Central memory CD4-positive, alpha-beta T cell (primary cell): ENCODE results near the gene SP1.
"Not testable (repeated sequence)": the region's sequence is repeated elsewhere in the genome, so short reads cannot be mapped to it uniquely, and the experiment has no call there.

Experiments
- DNase-seq: peaks from one replicate; pipeline ENCODE4 v3.0.0; 2022

SP1 gene

DNA sequence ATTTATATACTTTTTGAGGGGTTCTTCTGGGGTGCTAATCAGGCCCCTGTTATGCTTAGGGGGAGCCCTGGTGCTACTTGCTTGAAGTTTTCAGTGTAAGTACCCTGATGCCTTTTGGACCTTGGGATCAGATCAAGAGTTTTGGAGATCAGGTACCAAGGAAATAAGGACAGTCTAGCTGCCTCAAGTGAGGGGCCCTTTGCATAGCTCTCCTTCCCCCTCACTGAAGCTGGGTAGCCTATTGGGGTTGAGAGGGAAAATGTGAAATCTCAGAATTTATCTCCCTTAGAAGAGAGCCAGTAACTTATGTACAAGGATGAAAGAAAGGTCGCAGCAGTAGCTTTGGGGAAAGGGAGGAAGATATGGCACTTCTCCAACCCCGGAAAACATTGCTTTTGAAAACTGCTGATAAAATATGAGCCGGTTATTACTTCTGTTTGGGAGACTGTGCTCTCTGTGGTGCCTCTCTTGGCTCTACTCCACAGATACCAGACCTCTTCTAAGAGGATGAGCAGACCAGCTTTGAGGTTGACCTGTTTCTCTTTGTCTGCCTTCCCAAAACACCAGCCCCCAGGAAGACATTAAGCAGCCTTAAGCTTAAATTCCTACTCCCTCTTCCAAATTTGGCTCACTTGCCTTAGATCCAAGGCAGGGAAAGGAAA is 34.9 kb downstream of the SP1 start:
- DNase-seq = no peak

DNA sequence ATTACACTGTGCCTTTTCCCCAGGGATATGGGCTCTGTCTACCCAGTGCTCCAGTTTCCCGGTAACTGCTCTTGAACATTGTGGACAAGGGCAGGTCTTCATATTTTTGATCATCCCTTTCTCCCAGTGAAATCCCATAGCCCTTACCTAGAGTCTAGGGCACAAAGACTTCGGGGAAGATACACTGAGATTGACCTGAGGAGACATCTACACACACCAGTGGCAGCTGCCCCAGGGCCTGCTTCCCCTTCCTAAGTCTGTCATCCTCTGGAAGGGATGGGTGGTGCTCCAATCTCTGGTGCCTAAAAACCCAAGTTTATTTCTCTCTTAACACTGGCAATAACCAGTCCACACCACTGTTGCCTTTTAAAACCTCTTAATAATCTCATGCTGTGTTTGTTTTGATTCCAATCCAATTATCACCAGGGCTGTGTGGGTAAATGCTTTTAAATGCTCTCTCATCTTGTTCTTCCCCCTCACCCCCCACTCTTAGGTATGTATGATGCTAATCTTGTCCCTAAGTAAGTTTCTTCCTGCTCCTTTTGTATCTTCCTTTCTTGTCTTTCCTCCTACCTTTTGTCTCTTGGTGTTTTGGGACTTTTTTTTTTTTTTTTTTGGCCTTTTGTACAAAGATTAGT is 35.9 kb downstream of the SP1 start:
- DNase-seq = not testable (repeated sequence)

DNA sequence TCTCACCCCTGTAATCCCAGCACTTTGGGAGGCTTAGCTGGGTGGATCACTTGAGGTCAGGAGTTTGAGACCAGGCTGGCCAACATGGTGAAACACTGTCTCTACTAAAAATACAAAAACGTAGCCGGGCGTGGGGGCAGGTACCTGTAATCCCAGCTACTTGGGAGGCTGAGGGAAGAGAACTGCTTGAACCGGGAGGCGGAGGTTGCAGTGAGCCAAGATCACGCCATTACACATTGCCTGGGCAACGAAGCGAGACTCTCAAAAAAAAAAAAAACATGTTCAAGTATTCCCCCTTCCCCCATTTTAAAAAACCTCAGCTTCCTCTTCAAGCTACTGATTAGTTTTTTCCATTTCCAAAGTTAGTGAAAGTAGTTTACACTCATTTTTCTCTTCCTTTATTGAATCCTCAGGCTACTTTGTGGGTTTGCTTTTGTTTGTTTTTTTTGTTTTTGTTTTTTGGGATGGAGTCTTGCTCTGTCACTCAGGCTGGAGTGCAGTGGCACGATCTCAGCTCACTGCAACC is 37.4 kb downstream of the SP1 start:
- DNase-seq = not testable (repeated sequence)

DNA sequence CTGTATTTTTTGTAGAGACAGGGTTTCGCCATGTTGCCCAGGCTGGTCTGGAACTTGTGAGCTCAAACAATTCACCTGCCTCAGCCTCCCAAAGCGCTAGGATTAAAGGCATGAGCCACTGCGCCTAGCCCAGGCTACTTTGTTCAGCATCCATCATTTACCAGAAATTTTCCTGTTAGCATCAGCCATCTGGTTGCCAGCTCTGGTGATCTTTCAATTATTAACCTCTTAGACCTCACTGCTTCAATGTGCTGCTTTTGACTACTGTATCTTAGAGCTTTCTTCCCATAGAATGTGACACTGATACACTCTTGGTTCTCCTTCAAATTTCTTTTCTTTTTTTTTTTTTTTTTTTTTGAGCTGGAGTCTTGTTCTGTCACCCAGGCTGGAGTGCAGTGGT is 38.2 kb downstream of the SP1 start:
- no peak for DNase-seq

DNA sequence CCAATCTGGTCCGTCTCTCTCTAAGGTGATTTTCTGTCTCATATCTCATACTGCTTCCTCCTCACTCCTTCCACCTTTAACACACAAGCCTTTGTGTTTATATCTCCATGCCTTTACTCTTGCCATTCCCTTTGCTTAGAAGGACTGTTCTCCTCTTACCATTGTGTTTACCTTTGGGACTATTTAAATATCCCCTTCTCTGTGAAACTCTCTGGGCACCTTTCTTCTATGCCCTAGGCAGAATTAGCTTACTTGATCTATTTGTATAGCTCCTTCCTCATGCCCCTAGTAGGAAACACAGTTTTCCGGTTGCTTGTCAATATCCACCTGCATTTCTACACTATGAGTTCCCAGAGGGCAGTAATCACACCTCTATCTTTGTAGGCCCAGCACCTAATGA is 39.8 kb downstream of the SP1 start:
- no peak for DNase-seq

DNA sequence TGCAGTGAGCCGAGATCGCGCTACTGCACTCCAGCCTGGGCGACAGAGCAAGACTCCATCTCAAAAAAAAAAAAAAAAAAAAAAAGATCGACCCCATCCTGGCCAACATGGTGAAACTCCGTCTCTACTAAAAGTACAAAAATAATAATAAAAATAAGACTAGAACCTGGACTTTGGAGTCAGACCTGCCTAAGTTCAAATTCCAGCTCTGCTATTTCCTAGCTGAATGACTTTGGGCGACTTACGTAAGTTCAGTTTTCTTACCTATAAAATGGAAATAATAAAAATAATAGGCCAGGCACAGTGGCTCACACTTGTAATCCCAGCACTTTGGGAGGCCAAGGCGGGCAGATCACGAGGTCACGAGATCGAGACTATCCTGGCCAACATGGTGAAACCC is 42.3 kb downstream of the SP1 start:
- DNase-seq = not testable (repeated sequence)

DNA sequence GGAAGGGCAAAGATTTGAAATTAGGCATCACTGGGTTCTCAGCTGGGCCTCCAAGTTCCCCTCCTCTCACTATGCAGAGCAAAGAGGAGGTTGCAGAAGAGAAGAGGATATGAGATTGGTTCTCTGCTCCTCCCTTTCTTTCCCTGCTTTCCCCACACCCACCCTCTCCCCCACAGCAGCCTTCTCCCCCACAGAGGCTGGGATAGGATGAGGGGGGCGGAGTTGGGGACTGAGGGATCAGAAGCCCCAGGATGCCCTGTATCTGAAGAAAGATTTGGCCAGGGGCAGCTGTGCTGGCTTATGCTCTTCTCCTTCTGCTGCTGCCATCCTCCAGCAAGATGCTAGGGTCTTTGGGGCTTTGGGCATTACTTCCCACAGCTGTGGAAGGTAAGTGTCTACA is 43.6 kb downstream of the SP1 start, which contains the start of gene AMHR2:
AMHR2 (plus strand) TSS at position 259 of the 400 bp plus-strand sequence; CDS start at position 339, 80 bp downstream.
- no peak for DNase-seq

DNA sequence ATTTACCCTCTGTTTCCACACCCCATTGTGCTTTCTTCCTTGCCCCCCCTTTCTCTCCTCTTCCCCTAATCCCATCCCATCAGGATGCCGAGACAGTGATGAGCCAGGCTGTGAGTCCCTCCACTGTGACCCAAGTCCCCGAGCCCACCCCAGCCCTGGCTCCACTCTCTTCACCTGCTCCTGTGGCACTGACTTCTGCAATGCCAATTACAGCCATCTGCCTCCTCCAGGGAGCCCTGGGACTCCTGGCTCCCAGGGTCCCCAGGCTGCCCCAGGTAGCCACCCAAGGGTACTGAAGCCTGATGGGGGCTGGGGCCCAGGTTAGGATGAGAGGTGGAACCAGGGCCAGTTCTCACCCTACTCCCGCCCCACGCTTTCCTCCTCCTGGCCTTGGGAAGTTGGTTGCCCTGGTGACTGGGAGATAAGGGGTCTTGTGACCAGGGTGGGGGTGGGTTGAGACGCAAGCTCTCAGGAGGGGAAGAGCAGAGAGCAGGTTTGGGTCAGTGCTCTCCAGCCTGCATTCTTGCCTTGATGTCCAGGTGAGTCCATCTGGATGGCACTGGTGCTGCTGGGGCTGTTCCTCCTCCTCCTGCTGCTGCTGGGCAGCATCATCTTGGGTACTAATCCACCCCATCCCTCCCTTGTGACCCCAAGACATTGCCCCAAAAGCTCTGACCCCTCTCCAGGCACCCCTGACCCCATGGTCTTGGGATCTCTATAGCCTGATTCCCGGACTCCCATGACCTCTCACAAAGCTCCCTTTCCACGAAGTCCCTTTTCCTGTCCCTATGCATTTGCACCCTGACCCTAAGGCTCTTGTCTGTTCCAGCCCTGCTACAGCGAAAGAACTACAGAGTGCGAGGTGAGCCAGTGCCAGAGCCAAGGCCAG is 44.9 kb downstream of the SP1 start:
- DNase-seq = no peak

DNA sequence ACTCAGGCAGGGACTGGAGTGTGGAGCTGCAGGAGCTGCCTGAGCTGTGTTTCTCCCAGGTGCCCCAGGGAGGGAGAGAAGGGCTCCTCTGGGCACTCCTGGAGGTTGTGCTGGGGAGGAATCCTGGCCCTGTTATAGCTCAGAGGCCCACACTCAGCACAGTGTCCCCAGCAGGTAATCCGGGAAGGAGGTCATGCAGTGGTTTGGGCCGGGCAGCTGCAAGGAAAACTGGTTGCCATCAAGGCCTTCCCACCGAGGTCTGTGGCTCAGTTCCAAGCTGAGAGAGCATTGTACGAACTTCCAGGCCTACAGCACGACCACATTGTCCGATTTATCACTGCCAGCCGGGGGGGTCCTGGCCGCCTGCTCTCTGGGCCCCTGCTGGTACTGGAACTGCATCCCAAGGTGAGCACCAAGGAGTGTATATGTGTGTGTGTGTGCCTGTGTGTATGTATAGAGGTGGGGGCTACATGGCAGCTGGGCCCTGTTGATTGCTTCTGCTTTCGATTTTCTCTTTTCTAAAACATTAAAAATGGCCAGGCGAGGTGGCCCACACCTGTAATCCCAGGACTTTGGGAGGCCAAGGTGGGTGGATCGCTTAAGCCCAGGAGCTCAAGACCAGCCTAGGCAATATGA is 45.7 kb downstream of the SP1 start:
- DNase-seq = no peak

DNA sequence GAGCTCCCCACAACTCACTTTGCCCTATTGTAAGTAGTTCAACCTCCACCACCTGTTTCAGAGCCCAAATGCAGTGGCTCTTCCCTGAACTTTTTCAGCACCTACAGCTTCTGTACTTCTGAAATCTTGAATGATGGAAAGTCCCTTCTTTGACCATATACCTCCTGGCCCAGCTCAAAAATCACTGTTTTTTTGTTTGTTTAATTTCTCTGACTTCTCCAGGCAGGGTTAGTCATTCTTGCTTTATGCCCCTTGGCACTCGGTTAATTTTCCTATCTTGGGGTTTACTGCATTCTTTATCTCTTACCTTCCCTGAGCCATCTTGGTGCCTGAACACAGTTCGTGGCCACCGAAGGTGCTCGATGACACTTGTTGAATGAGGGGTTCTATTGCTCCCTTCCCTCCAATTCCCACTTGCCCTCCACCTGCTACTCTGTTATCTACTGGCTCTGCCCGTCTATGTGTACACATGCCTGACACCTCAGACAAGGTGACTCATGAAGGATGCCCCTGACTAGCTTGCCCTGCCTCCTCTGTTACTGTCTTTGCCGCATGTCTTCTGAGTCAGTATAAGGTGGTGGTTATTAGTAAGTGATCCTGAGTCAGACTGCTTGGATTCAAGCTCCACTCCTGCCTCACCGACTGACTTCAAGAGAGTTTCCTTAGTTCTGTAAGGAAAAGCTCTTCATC is 48.1 kb downstream of the SP1 start:
- no peak for DNase-seq

DNA sequence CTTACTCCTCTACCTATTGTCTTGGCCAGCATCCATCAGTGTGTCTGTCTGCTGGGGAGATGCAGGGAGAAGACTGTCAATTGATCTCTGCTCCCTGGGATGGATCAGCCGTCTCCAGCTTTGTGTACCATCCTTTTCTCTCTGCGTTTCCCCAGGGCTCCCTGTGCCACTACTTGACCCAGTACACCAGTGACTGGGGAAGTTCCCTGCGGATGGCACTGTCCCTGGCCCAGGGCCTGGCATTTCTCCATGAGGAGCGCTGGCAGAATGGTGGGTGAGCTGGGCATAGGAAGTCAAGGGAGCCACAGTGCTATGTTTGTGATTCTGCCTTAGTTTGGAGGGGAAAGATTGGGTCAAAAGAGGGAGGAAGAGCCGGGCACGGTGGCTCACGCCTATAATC is 48.8 kb downstream of the SP1 start:
- no peak for DNase-seq

DNA sequence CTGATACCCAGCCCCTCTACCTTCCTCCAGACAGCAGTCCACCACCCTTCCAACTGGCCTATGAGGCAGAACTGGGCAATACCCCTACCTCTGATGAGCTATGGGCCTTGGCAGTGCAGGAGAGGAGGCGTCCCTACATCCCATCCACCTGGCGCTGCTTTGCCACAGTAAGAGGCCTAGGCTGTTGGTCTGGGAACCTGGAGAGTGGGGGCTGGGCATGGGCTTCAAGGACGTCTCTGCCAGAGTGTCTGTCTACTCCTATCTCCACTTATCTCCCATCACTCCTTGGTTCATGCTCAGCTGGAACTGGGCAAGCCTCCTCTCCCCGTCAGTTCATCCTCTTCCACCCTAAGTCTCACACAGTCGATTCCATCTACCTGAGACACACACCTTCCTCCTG is 50.1 kb downstream of the SP1 start:
- DNase-seq = no peak

DNA sequence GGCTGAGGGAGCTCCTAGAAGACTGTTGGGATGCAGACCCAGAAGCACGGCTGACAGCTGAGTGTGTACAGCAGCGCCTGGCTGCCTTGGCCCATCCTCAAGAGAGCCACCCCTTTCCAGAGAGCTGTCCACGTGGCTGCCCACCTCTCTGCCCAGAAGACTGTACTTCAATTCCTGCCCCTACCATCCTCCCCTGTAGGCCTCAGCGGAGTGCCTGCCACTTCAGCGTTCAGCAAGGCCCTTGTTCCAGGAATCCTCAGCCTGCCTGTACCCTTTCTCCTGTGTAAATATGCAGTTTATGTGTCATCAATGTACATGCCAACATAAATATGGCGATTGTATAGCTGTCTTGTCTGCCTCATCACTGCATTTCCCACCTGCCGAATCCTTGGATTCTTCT is 51.2 kb downstream of the SP1 start:
- DNase-seq = no peak

DNA sequence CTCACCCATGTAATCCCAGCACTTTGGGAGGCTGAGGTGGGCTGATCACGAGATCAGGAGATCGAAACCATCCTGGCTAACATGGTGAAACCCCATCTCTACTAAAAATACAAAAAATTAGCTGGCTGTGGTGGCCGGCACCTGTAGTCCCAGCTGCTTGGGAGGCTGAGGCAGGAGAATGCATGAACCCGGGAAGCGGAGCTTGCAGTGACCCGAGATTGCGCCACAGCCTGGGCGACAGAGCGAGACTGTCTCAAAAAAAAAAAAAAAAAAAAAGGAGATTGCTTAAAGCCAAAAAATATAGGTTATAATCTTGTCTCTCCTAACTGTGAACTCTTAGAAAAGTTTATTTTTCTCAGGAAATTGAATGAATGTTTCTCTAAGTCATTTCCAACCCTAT is 55.4 kb downstream of the SP1 start:
- not testable (repeated sequence) for DNase-seq

DNA sequence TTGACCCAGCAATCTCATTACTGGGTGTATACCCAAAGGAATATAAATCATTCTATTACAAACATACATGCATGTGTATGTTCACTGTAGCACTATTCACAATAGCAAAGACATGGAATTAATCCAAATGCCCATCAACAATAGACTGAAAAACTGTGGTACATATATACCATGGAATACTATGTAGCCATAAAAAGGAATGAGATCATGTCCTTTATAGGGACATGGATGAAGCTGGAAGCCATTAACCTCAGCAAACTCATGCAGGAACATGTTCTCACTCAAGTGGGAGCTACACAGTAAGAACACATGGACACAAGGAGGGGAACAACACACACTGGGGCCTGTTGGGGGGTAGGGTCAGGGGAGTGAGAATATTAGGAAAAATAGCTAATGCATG is 59.6 kb downstream of the SP1 start:
- not testable (repeated sequence) for DNase-seq

DNA sequence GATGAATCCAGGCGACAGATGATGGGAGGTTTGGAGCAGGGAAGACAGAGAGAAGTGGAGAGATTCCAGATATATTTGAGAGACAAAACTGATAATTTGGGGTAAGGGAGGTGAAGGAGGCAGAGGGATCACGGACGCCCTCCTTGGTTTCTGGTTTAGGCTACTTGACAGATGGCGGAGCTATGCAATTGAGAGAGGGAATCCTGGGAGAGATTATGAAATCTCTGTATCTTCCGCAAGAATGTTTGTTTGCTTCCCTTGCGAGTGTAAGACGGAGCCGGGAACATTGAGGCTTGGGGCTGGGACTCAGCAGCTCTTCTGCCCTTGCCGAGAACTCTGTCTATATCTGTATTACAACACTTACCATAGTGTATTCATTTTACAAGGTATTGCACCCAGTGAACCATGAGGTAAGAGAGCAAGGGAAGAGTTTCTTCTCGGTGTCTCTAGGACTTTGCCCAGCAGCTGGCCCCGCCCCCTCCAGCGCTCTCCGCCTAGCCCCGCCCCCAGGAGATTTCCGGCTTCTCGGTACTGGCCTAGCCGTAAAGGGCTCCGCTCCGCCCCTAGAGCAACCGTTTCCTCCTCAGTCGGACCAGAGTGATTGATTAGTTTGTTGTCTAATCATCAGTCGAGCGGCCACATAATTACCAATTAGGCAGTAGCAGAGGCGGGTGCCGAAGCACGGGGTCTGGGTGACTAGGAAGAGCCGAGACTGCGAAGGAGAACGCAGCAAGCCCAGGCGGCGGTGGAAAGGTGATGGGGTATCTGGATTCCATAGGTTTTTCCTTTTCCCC is 61.3 kb downstream of the SP1 start, which contains the start of gene PRR13:
PRR13 (plus strand) TSS at position 695 of the 794 bp plus-strand sequence. CDS start 981 bp downstream, outside the sequence.
- peak; percentile 97 for DNase-seq

DNA sequence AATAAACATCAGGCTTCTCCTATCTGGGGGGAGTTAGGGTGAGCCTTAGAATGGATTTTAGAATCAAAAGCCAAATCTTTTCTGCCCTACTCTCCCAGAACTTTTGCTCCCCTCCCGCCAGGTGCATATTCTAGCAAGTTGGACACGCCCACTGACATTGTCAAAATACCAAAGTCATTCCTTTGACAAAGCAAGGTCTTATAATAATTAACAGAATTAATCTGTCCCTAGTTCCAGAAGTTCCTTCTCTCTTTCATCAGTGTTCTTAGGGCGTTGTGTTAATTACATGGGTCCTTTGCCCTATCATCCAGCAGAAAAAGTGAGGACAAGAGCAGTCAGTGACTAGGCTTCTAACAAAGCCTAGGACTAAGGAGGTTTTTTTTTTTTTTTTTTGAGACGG is 64.0 kb downstream of the SP1 start:
- no peak for DNase-seq

DNA sequence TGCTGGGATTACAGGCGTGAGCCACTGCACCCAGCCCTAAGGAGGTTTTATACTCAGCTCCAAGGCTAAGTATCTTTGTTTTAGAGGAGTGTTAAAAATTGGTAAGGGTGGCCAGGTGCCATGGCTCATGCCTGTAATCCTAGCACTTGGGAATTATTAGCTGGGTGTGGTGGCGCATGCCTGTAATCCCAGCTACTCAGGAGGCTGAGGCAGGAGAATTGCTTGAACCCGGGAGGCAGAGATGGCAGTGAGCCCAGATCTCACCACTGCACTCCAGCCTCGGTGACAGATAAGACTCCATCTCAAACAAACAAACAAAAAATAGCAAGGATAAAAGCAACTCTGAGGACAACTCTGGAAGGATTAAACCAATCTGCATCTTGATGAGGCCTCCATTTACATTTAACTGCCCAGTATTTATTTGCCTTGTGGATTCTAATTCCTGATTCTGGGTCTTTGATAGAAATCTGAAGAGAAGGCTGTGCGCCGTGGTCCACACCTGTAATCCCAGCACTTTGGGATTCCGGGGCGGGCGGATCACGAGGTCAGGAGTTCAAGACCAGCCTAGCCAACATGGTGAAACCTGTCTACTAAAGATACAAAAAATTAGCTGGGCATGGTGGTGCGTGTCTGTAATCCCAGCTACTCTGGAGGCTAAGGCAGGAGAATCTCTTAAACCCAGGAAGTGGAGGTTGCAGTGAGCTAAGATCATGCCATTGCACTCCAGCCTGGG is 64.8 kb downstream of the SP1 start:
- DNase-seq = not testable (repeated sequence)

DNA sequence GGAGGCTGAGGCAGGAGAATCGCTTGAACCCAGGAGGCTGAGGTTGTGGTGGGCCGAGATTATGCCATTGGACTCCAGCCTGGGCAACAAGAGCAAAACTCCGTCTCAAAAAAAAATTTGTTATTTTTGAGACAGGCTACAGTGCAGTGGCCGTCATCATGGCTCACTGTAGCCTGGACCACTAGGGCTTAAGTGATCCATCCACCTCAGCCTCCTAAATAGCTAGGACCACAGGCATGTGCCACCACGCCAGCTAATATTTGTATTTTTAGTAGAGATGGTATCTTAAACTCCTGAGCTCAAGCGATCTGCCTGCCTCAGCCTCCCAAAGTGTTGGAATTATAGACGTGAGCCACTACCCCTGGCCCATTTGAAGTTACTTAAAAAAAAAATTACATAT is 71.0 kb downstream of the SP1 start:
- DNase-seq = no peak

DNA sequence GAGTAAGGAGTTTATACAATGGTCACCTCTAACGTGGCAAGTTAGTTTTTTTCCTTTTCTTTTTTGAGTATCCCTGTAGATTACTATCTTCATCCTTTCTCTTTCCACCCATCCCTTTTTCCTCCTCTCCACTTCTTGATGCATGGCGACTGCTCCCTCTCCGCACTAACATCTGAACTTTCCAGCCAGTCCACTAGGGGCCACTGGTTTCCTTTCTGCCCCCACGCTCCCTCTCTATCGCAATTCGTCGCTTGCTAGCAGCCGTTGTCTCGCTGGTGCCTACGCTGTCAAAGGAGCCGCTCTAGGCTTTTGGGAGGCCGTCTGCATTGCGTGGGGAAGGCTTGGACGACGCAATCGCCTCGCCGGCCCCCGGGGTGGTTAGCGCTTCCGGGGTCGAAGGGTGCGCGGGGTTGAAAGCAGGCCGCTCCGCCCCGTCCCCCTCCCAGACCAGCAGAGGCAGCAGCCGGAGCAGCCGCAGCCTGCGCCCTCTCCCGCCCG is 71.7 kb downstream of the SP1 start, which contains the start of gene PCBP2:
PCBP2 (plus strand) TSS at position 442 of the 498 bp plus-strand sequence. CDS start 2,699 bp downstream, outside the sequence.
- peak; percentile 98 for DNase-seq
